H9 (cell line): Measurements from ENCODE around the gene SLCO2A1. TPM values are rescaled to one million over a fixed set of nuclear protein-coding genes. Genes with fewer than 3 reads are reported as not detected.

Experiments
- DNase-seq: peaks from one replicate; pipeline ENCODE4 v3.0.0-alpha.2; 2017
- H2AFZ ChIP-seq: one replicate; pipeline ENCODE4 v1.6.1; 2013; ENCODE audit warnings: mild to moderate bottlenecking, low read length, control low read depth, moderate library complexity
- H2AK5ac ChIP-seq: 2 replicates; pipeline ENCODE4 v1.6.1; 2013; ENCODE audit warnings: low read length, control low read depth, mixed read lengths; ENCODE audit not compliant: insufficient read length
- H2BK120ac ChIP-seq: one replicate; pipeline ENCODE4 v1.6.1; 2013; ENCODE audit warnings: low read depth, mild to moderate bottlenecking, low read length, control low read depth, inconsistent platforms; ENCODE audit not compliant: poor library complexity, severe bottlenecking
- H2BK12ac ChIP-seq: 2 replicates; pipeline ENCODE4 v1.6.1; 2013; ENCODE audit warnings: low read length, control low read depth, mixed read lengths, low read depth; ENCODE audit not compliant: insufficient read length
- H2BK15ac ChIP-seq: 2 replicates; pipeline ENCODE4 v1.6.1; 2013; ENCODE audit warnings: low read depth, low read length, control low read depth
- H2BK20ac ChIP-seq: one replicate; pipeline ENCODE4 v1.6.1; 2013; ENCODE audit warnings: low read depth, mild to moderate bottlenecking, low read length, control low read depth, inconsistent platforms; ENCODE audit not compliant: poor library complexity, severe bottlenecking
- H2BK5ac ChIP-seq: 2 replicates; pipeline ENCODE4 v1.6.1; 2013; ENCODE audit warnings: low read length, control low read depth, mixed read lengths; ENCODE audit not compliant: insufficient read length
- H3K14ac ChIP-seq: 2 replicates; pipeline ENCODE4 v1.6.1; 2013; ENCODE audit warnings: low read length, control low read depth; ENCODE audit not compliant: insufficient read depth
- H3K18ac ChIP-seq: 2 replicates; pipeline ENCODE4 v1.6.1; 2013; ENCODE audit warnings: low read depth, mild to moderate bottlenecking, mixed read lengths, low read length, control low read depth; ENCODE audit not compliant: insufficient read length
- H3K23ac ChIP-seq: 2 replicates; pipeline ENCODE4 v1.6.1; 2013; ENCODE audit warnings: low read length, control low read depth, mixed read lengths, low read depth; ENCODE audit not compliant: insufficient read length
- H3K23me2 ChIP-seq: 2 replicates; pipeline ENCODE4 v1.6.1; 2013; ENCODE audit warnings: low read depth, mild to moderate bottlenecking, mixed read lengths, low read length, control low read depth; ENCODE audit not compliant: insufficient read length, poor library complexity, severe bottlenecking
- H3K27ac ChIP-seq: 2 replicates; pipeline ENCODE4 v1.5.1; 2013; ENCODE audit warnings: low read length, control low read depth, mixed read lengths, low read depth; ENCODE audit not compliant: insufficient read length
- H3K27me3 ChIP-seq: 2 replicates; pipeline ENCODE4 v1.6.1; 2013; ENCODE audit warnings: low read length, control low read depth, inconsistent platforms; ENCODE audit not compliant: insufficient read depth
- H3K4ac ChIP-seq: 2 replicates; pipeline ENCODE4 v1.6.1; 2013; ENCODE audit warnings: low read depth, mild to moderate bottlenecking, control low read depth, inconsistent platforms, low read length, moderate library complexity
- H3K4me1 ChIP-seq: 2 replicates; pipeline ENCODE4 v1.6.1; 2013; ENCODE audit warnings: low read length, control low read depth, inconsistent platforms; ENCODE audit not compliant: insufficient read depth
- H3K4me2 ChIP-seq: 2 replicates; pipeline ENCODE4 v1.6.1; 2013; ENCODE audit warnings: low read length, control low read depth, mixed read lengths; ENCODE audit not compliant: insufficient read length, insufficient read depth
- H3K56ac ChIP-seq: 2 replicates; pipeline ENCODE4 v1.6.1; 2013; ENCODE audit warnings: low read depth, mild to moderate bottlenecking, mixed read lengths, low read length, control low read depth; ENCODE audit not compliant: insufficient read length
- H3K79me1 ChIP-seq: 2 replicates; pipeline ENCODE4 v1.6.1; 2013; ENCODE audit warnings: low read depth, mild to moderate bottlenecking, moderate library complexity, low read length, control low read depth, inconsistent platforms; ENCODE audit not compliant: insufficient read depth, poor library complexity, severe bottlenecking
- H3K79me2 ChIP-seq: 2 replicates; pipeline ENCODE4 v1.6.1; 2013; ENCODE audit warnings: low read length, control low read depth, inconsistent platforms; ENCODE audit not compliant: insufficient read depth
- H3K9ac ChIP-seq: 2 replicates; pipeline ENCODE4 v1.6.1; 2013; ENCODE audit warnings: low read length, control low read depth, mixed read lengths; ENCODE audit not compliant: insufficient read length; ENCODE audit errors: extremely low read depth
- H3K9me3 ChIP-seq: one replicate; pipeline ENCODE4 v1.6.1; 2013; ENCODE audit warnings: low read depth, low read length, inconsistent platforms; ENCODE audit not compliant: control insufficient read depth
- H3T11ph ChIP-seq: one replicate; pipeline ENCODE4 v1.6.1; 2013; ENCODE audit warnings: mild to moderate bottlenecking, low read length, control low read depth, inconsistent platforms
- H4K20me1 ChIP-seq: one replicate; pipeline ENCODE4 v1.6.1; 2013; ENCODE audit not compliant: control insufficient read depth, insufficient read length, insufficient read depth
- H4K5ac ChIP-seq: 2 replicates; pipeline ENCODE4 v1.6.1; 2013; ENCODE audit warnings: low read depth, mild to moderate bottlenecking, mixed read lengths, low read length, control low read depth; ENCODE audit not compliant: insufficient read length
- H4K8ac ChIP-seq: replicated peaks from 2 replicates; pipeline ENCODE4 v1.6.1; 2013; ENCODE audit warnings: low read length, control low read depth, mixed read lengths, low read depth; ENCODE audit not compliant: insufficient read length
- H4K91ac ChIP-seq: 2 replicates; pipeline ENCODE4 v1.6.1; 2013; ENCODE audit warnings: low read depth, mild to moderate bottlenecking, moderate library complexity, mixed read lengths, low read length, control low read depth; ENCODE audit not compliant: insufficient read length
- H3K27ac Mint-ChIP-seq, 3 experiments: 2 replicates in 2 of 3; 3 replicates in 1 of 3; pipeline ENCODE4 v1.8.0; 2020 to 2021; ENCODE audit warnings: mixed read lengths in 3 of 3, mild to moderate bottlenecking in 1 of 3, moderate library complexity in 1 of 3
- H3K27me3 Mint-ChIP-seq: 2 replicates; pipeline ENCODE4 v1.8.0; 2021; ENCODE audit warnings: low read depth, mild to moderate bottlenecking, moderate library complexity, mixed read lengths
- H3K36me3 Mint-ChIP-seq, 3 experiments: 2 replicates in 2 of 3; 3 replicates in 1 of 3; pipeline ENCODE4 v1.8.0; 2020 to 2021; ENCODE audit warnings: low read depth in 3 of 3, mixed read lengths in 3 of 3; ENCODE audit not compliant: insufficient read depth in 1 of 3
- H3K4me1 Mint-ChIP-seq, 2 experiments: 2 replicates each; pipeline ENCODE4 v1.8.0; 2020; ENCODE audit warnings: mixed read lengths in 2 of 2
- H3K4me3 Mint-ChIP-seq, 2 experiments: 2 replicates in 1 of 2; 3 replicates in 1 of 2; pipeline ENCODE4 v1.8.0; 2020 to 2021; ENCODE audit warnings: mild to moderate bottlenecking in 2 of 2, mixed read lengths in 2 of 2, moderate library complexity in 1 of 2
- H3K9me3 Mint-ChIP-seq, 2 experiments: 2 replicates in 1 of 2; 3 replicates in 1 of 2; pipeline ENCODE4 v1.8.0; 2020; ENCODE audit warnings: mild to moderate bottlenecking in 2 of 2, mixed read lengths in 2 of 2, moderate library complexity in 1 of 2
- WGBS: extraction: QIAGEN DNeasy Blood & Tissue Kit; methylation state at CpG from one replicate; pipeline ENCODE4 v1.1.7; 2013; ENCODE audit warnings: missing lambda C conversion rate, low lambda C conversion rate, mixed read lengths; ENCODE audit not compliant: insufficient read length; ENCODE audit errors: extremely low coverage; 5-methylcytosine and 5-hydroxymethylcytosine counted together
- total RNA-seq: library from RNA; stranded (reverse); gene quantifications from 2 replicates; pipeline ENCODE4 v1.2.1, GENCODE V29; 2021
- TF ChIP-seq, protein P1 (sequence below): fragments of 200-600 bp; sonication (generic); conservative IDR thresholded peaks from 3 replicates; pipeline ENCODE4 v1.8.0; 2021; ENCODE audit warnings: antibody characterized with exemption, mild to moderate bottlenecking

Gene SLCO2A1
- total RNA-seq, 1 experiment from 2014 or later, result 0.98 TPM

DNA sequence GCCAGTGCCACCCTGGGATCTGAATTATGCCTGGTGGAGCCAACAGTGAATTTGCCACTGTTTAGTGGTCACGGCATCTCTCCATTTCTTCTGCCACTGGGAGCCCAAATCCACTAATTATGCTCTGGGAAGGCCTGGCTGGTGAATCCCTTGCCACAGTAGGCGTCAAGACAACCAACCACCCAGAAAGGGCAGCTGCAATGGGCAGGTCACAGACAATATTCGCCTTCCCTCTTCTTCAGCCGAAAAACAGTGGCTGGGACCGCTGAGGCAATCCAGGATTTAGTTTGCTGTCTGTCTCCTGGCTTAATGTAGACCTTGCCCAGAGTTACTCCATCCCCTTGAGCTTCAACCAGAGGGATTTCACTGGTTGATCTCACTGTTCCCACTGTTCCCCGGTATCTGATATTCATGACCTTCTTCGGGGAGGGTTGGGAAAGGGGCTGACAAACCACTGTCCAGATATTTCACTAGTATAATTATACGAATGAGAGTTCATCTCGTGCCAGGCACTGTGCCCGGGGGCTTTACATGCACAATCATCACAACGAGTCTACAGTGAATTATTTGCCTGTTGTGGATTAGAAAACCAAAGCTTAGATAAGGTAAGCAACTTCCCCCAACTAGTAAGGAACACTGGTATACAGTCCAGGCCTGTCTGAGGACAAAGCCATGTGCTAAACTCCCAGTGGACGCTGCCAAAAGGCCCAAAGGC lies 84.2 kb downstream of the SLCO2A1 start:
- no peak overlapping the region for H3K18ac ChIP-seq
- no peak overlapping the region for H2AFZ ChIP-seq
- no peak overlapping the region for H3K56ac ChIP-seq
- no peak overlapping the region for H2BK120ac ChIP-seq
- no peak overlapping the region for H3T11ph ChIP-seq
- H3K4ac ChIP-seq, result no peak overlapping the region
- Mint-ChIP-seq H3K4me1 (peaks cover 33 to 38% of the 10 kb centered on the region in 2 experiments), H3K27me3 (peaks cover 42% of the 10 kb centered on the region), H3K27ac (no peak overlapping the region), H3K4me3 (no peak overlapping the region), H3K36me3 (no peaks in the 10 kb centered on the region; a peak in 1 of 7 replicates), H3K9me3 (peaks cover 0 to 4% of the 10 kb centered on the region in 2 experiments; a peak in 3 of 5 replicates)
- no peak overlapping the region for H2BK12ac ChIP-seq
- no peaks in the 10 kb centered on the region for H3K79me1 ChIP-seq
- no peaks in the 10 kb centered on the region for H4K20me1 ChIP-seq
- DNase-seq, result no peak
- H4K8ac ChIP-seq, result no peak overlapping the region
- TF ChIP-seq, protein P1, sequence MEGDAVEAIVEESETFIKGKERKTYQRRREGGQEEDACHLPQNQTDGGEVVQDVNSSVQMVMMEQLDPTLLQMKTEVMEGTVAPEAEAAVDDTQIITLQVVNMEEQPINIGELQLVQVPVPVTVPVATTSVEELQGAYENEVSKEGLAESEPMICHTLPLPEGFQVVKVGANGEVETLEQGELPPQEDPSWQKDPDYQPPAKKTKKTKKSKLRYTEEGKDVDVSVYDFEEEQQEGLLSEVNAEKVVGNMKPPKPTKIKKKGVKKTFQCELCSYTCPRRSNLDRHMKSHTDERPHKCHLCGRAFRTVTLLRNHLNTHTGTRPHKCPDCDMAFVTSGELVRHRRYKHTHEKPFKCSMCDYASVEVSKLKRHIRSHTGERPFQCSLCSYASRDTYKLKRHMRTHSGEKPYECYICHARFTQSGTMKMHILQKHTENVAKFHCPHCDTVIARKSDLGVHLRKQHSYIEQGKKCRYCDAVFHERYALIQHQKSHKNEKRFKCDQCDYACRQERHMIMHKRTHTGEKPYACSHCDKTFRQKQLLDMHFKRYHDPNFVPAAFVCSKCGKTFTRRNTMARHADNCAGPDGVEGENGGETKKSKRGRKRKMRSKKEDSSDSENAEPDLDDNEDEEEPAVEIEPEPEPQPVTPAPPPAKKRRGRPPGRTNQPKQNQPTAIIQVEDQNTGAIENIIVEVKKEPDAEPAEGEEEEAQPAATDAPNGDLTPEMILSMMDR, result no peak
- H4K91ac ChIP-seq, result no peak overlapping the region
- no peak overlapping the region for H2BK20ac ChIP-seq
- no peak overlapping the region for H3K23ac ChIP-seq
- no peak overlapping the region for H3K4me2 ChIP-seq
- H3K79me2 ChIP-seq, result no peaks in the 10 kb centered on the region
- H3K9ac ChIP-seq, result no peak overlapping the region
- peaks cover 12% of the 10 kb centered on the region for H3K4me1 ChIP-seq
- H2BK15ac ChIP-seq, result no peak overlapping the region
- no peak overlapping the region for H3K14ac ChIP-seq
- H2AK5ac ChIP-seq, result no peak overlapping the region
- no CpG with 5 or more reads among the region's 12 CpGs for WGBS
- no peaks in the 10 kb centered on the region for H3K27me3 ChIP-seq
- H2BK5ac ChIP-seq, result no peak overlapping the region
- no peaks in the 10 kb centered on the region for H3K9me3 ChIP-seq
- no peak overlapping the region for H3K27ac ChIP-seq
- H4K5ac ChIP-seq, result no peak overlapping the region
- H3K23me2 ChIP-seq, result no peaks in the 10 kb centered on the region
